GM12878 (cell line): ENCODE data around the gene METTL16. TPM values are rescaled to one million over a fixed set of nuclear protein-coding genes. Genes with fewer than 3 reads are reported as not detected.
A peak's percentile ranks its signal among the peaks of the same experiment; 100 is the strongest.

Source experiments
- ATAC-seq: fragments of 200-7000 bp; cut with Tn5 transposase; 3 replicates; pipeline ENCODE4 v1.9.1; 2020; ENCODE audit warnings: mild to moderate bottlenecking, moderate library complexity
- BruUV-seq: library from RNA; stranded (reverse); fragments of 400-500 nt; replicated peaks from 2 replicates; lab custom pipeline; 2021; lab: Mats Ljungman, UMichigan
- CTCF ChIA-PET: fragments of 300-600 bp; sonication (Branson Sonifier 250); formaldehyde crosslinking; extraction: SDS; loops from one replicate; lab custom pipeline; 2021; ENCODE audit warnings: inconsistent platforms; lab: Yijun Ruan, JAX
- POLR2A ChIA-PET: fragments of 350-600 bp; formaldehyde crosslinking; extraction: SDS; loops from one replicate; lab custom pipeline; 2021; ENCODE audit warnings: inconsistent platforms; lab: Charles Lee
- RAD21 ChIA-PET: fragments of 300-600 bp; sonication (Branson Sonifier 250); formaldehyde crosslinking; loops from one replicate; lab custom pipeline; 2023; ENCODE audit warnings: antibody characterized with exemption; ENCODE audit not compliant: unreplicated experiment; lab: Charles Lee
- SMC1A ChIA-PET: fragments of 300-600 bp; sonication (Branson Sonifier 250); formaldehyde crosslinking; loops from one replicate; lab custom pipeline; 2023; ENCODE audit not compliant: unreplicated experiment, uncharacterized antibody; lab: Charles Lee
- DNase-seq: peaks from one replicate; pipeline ENCODE4 v3.0.0-alpha.2; 2011; ENCODE audit warnings: low read depth, low spot score
- FAIRE-seq: peaks from 3 replicates; lab custom pipeline; 2011; peaks lifted over from hg19 to GRCh38; lab: Jason Lieb, UNC
- H2AFZ ChIP-seq: 2 replicates; pipeline ENCODE4 v1.6.0; 2011; ENCODE audit warnings: low read depth, low read length, control low read depth; ENCODE audit not compliant: control insufficient read depth
- H3K27ac ChIP-seq: 2 replicates; pipeline ENCODE4 v1.5.1; 2011; ENCODE audit warnings: control low read depth; ENCODE audit not compliant: control insufficient read depth, insufficient read depth
- H3K27me3 ChIP-seq, 2 experiments: replicated peaks in 1 of 2; 2 replicates each; pipeline versions ENCODE4 v1.6.0 to v1.6.1; 2011; ENCODE audit warnings: low read length in 1 of 2; ENCODE audit not compliant: control insufficient read depth in 2 of 2, insufficient read depth in 2 of 2
- H3K36me3 ChIP-seq, 2 experiments: 2 replicates each; pipeline ENCODE4 v1.5.1; 2011; ENCODE audit warnings: low read length in 1 of 2; ENCODE audit not compliant: control insufficient read depth in 2 of 2, insufficient read depth in 2 of 2
- H3K4me1 ChIP-seq: 2 replicates; pipeline ENCODE4 v1.6.1; 2011; ENCODE audit warnings: mild to moderate bottlenecking, low read length, moderate library complexity, mixed read lengths; ENCODE audit not compliant: control insufficient read depth, insufficient read depth
- H3K4me2 ChIP-seq: 2 replicates; pipeline ENCODE4 v1.6.0; 2011; ENCODE audit warnings: control low read depth; ENCODE audit not compliant: control insufficient read depth, insufficient read depth
- H3K4me3 ChIP-seq: fragments of 200-600 bp; sonication (generic); 2 replicates; pipeline ENCODE4 v1.5.1; 2016
- H3K79me2 ChIP-seq: 2 replicates; pipeline ENCODE4 v1.6.0; 2011; ENCODE audit warnings: low read length; ENCODE audit not compliant: control insufficient read depth, insufficient read depth
- H3K9ac ChIP-seq: 2 replicates; pipeline ENCODE4 v1.8.0; 2011; ENCODE audit warnings: low read length, control low read depth, mixed read lengths; ENCODE audit not compliant: control insufficient read depth, insufficient read depth
- H3K9me3 ChIP-seq: replicated peaks from 3 replicates; pipeline ENCODE4 v1.5.1; 2011; ENCODE audit warnings: mild to moderate bottlenecking, low read length; ENCODE audit not compliant: control insufficient read depth, insufficient read depth
- H4K20me1 ChIP-seq: 2 replicates; pipeline ENCODE4 v1.6.0; 2011; ENCODE audit not compliant: control insufficient read depth, insufficient read depth
- CHD2 ChIP-seq: IDR thresholded peaks from 2 replicates; pipeline ENCODE4 v1.6.1; 2011; ENCODE audit warnings: low read depth, low read length, improper control_type of control experiment, borderline replicate concordance
- FOXM1 ChIP-seq: IDR thresholded peaks from 2 replicates; pipeline ENCODE4 v1.6.1; 2012; ENCODE audit warnings: low read depth, mild to moderate bottlenecking, inconsistent platforms, low read length, moderate library complexity
- GATAD2B ChIP-seq: fragments of 450-650 bp; conservative IDR thresholded peaks from 2 replicates; pipeline ENCODE4 v1.6.1; 2017; ENCODE audit warnings: low read depth, mild to moderate bottlenecking, moderate library complexity
- IKZF1 ChIP-seq: fragments of 450-650 bp; conservative IDR thresholded peaks from 2 replicates; pipeline ENCODE4 v1.6.1; 2017; ENCODE audit warnings: antibody characterized with exemption, mild to moderate bottlenecking
- LARP7 ChIP-seq: fragments of 450-650 bp; IDR thresholded peaks from 2 replicates; pipeline ENCODE4 v1.6.1; 2017; ENCODE audit warnings: mild to moderate bottlenecking
- MLLT1 ChIP-seq: fragments of 450-650 bp; IDR thresholded peaks from 2 replicates; pipeline ENCODE4 v1.6.1; 2016; ENCODE audit warnings: mild to moderate bottlenecking
- NBN ChIP-seq: fragments of 450-650 bp; IDR thresholded peaks from 2 replicates; pipeline ENCODE4 v1.6.1; 2016
- STAT3 ChIP-seq: IDR thresholded peaks from 2 replicates; pipeline ENCODE4 v1.6.1; 2011; ENCODE audit warnings: low read depth, low read length, improper control_type of control experiment
- WGBS: methylation state at CpG from one replicate; pipeline ENCODE4 v1.1.6; 2016; ENCODE audit warnings: low lambda C conversion rate; ENCODE audit not compliant: insufficient replicate concordance, insufficient coverage; ENCODE audit errors: missing lambda C conversion rate; 5-methylcytosine and 5-hydroxymethylcytosine counted together
- in situ Hi-C: fragments of 300-500 bp; cut with MboI; formaldehyde crosslinking; loops from 9 replicates; pipeline ENCODE4 v1.14.3; 2018; ENCODE audit warnings: mixed read lengths
- intact Hi-C: fragments of 100-400 bp; cut with micrococcal nuclease; formaldehyde crosslinking; loops from one replicate; pipeline ENCODE4 v1.14.2; 2022; ENCODE audit not compliant: unreplicated experiment
- polyA plus RNA-seq, 11 experiments: library from polyadenylated mRNA; depleted of rRNA in 4 of 11; unstranded in 6 of 11; stranded (reverse) in 5 of 11; fragments of >200 nt; fragmentation: Nextera tagmentation in 4 of 11; fragmentation: Illumina TruSeq in 1 of 11; extraction: Ambion mirVana in 4 of 11; extraction: Trizol in 1 of 11; gene quantifications; 1 replicate in 1 of 11; 2 replicates in 10 of 11; pipeline versions ENCODE4 v1.2.1 to v1.2.3, GENCODE V29; 2011 to 2016; ENCODE audit warnings: inconsistent platforms in 2 of 11, missing spikeins in 2 of 11, low read depth in 1 of 11
- total RNA-seq, 4 experiments: library from RNA; depleted of rRNA in 3 of 4; stranded (reverse); fragments of >200 nt in 3 of 4; fragmentation: Illumina TruSeq in 1 of 4; extraction: Trizol in 1 of 4; gene quantifications; 2 replicates each; pipeline versions ENCODE4 v1.2.1 to v1.2.3, GENCODE V29; 2013 to 2021
- TF ChIP-seq, protein P1 (sequence below): fragments of 450-650 bp; formaldehyde crosslinking; IDR thresholded peaks from 2 replicates; pipeline ENCODE4 v1.4.0; 2022; ENCODE audit warnings: mild to moderate bottlenecking, moderate library complexity
- TF ChIP-seq, protein P2 (sequence below): IDR thresholded peaks from 2 replicates; pipeline ENCODE4 v1.6.1; 2012; ENCODE audit warnings: low read depth, low read length, improper control_type of control experiment

METTL16 gene
- total and polyA plus RNA-seq, 10 of the 15 experiments (the other 5 are each of a cell fraction or from before 2014, with no cell fraction given) = 15.6 to 34.3 (median 23.7) TPM

DNA sequence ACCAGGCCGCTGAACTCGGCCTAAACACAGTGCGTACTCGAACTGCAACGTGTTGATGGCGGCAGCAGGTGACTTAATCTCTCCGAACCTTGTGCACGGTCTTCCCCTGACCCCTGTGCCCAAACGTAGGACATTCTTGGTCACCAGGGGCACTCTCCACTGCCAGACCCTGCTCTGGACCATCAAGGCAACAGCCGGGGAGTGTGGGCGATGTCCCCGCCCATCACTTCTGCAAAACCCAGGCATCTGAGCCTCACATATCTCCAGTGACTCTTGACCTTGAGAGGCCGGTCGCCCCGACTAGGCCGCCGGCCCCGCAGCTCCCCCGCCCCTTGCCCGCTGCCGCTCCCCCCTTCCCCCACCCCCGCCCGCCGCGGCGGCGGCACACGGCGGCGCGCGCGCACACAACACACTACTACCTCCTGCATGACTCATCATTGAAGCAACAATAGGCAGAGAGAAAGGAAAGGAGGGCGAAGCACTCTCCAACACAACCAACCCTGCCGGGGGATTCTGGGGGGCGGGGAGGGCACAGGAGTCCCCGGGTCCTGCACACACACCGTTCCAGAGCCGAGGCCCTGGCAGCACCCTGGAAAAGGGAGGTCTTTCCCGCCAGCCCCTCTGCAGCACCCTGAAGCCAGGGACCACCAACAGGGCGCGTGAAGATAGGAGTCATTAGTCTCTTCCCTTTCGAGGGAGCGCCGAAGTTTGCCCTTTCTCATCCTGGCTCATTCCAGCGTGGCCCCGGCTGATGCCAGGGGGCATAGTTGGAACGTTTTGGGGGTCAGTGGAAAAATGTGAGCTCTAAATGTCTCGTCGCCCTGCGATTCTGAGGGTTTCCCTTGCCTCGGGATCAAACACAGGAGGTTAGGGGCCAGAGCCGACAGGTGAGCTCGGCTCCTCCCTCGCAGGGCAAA is 112.8 kb downstream of the METTL16 start (continued):
- TF ChIP-seq MLLT1 = peak; percentile 77; the same call in 1 of the 2 replicates
- TF ChIP-seq STAT3 = no peak
- no peak for TF ChIP-seq LARP7
- no peak for TF ChIP-seq FOXM1
- TF ChIP-seq GATAD2B = peak; percentile 27; the same call in 1 of the 2 replicates

DNA sequence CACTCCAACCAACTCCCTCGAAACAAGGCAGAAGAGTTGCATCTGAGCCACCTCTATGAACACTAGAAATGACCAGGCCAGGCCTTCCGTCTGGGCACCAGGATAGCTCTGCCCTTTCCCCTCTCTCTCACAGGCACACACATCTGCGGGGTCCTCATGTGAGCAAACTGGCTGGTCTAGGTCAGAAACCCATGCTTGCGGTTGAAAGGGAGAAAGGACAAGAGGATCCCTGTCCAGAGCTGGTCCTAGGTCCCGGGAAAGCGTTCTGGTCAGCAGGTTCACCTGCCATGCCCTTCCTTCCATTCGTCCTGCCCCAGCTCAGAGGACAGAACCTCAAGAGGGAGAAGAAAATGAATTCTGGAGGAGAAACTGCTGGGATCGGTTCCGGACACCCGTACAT is 113.5 kb downstream of the METTL16 start:
- Histone ChIP-seq H3K9me3 (no peaks in the 10 kb centered on the region), H3K27ac (no peak overlapping the region), H2AFZ (no peak overlapping the region), H3K36me3 (no peaks in the 10 kb centered on the region; a peak in 1 of 4 replicates), H4K20me1 (no peaks in the 10 kb centered on the region), H3K4me1 (peaks cover 27% of the 10 kb centered on the region), H3K79me2 (peaks cover 20% of the 10 kb centered on the region), H3K9ac (no peak overlapping the region), H3K4me2 (peak overlapping the region; percentile 76), H3K4me3 (peak overlapping the region; percentile 98; the same call in 1 of the 2 replicates), H3K27me3 (no peaks in the 10 kb centered on the region)
- POLR2A ChIA-PET = interaction anchor here (0.6 to 0.7 kb wide), 2 partner anchors 18 to 367 kb away, joined by 3 read pairs; no protein-coding TSS in a partner anchor
- ATAC-seq (no peak), DNase-seq (no peak), FAIRE-seq (no peak)
- SMC1A ChIA-PET = no interaction called here
- BruUV-seq = no TSS peak
- intact Hi-C loops = no loop called here
- TF ChIP-seq IKZF1 (no peak), NBN (no peak), CHD2 (no peak)
- TF ChIP-seq, protein P1, sequence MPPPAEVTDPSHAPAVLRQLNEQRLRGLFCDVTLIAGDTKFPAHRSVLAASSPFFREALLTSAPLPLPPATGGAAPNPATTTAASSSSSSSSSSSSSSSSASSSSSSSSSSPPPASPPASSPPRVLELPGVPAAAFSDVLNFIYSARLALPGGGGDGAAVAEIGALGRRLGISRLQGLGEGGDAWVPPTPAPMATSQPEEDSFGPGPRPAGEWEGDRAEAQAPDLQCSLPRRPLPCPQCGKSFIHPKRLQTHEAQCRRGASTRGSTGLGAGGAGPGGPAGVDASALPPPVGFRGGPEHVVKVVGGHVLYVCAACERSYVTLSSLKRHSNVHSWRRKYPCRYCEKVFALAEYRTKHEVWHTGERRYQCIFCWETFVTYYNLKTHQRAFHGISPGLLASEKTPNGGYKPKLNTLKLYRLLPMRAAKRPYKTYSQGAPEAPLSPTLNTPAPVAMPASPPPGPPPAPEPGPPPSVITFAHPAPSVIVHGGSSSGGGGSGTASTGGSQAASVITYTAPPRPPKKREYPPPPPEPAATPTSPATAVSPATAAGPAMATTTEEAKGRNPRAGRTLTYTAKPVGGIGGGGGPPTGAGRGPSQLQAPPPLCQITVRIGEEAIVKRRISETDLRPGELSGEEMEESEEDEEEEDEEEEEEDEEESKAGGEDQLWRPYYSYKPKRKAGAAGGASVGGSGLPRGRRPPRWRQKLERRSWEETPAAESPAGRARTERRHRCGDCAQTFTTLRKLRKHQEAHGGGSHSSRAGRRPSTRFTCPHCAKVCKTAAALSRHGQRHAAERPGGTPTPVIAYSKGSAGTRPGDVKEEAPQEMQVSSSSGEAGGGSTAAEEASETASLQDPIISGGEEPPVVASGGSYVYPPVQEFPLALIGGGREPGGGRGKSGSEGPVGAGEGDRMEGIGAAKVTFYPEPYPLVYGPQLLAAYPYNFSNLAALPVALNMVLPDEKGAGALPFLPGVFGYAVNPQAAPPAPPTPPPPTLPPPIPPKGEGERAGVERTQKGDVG (CRISPR knock-in tag) = no peak
- TF ChIP-seq, protein P2, sequence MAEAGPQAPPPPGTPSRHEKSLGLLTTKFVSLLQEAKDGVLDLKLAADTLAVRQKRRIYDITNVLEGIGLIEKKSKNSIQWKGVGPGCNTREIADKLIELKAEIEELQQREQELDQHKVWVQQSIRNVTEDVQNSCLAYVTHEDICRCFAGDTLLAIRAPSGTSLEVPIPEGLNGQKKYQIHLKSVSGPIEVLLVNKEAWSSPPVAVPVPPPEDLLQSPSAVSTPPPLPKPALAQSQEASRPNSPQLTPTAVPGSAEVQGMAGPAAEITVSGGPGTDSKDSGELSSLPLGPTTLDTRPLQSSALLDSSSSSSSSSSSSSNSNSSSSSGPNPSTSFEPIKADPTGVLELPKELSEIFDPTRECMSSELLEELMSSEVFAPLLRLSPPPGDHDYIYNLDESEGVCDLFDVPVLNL = no peak
- CTCF ChIA-PET = interaction anchor here (0.5 to 1.7 kb wide), 4 partner anchors 15 to 715 kb away, joined by 3 to 9 read pairs (median 6); partner anchors contain the start of gene TSR1
- RAD21 ChIA-PET = no interaction called here
- in situ Hi-C loops = no loop called here
- 89% methylated on average over 10 of the region's 10 CpGs for WGBS
